K562 (cell line): ENCODE results near the gene USH2A. TPM values are rescaled to one million over a fixed set of nuclear protein-coding genes. Genes with fewer than 3 reads are reported as not detected.

ENCODE experiments used
- ATAC-seq: fragments of 200-7000 bp; cut with Tn5 transposase; 3 replicates; pipeline ENCODE4 v1.9.1; 2020; ENCODE audit warnings: moderate library complexity
- BruUV-seq: library from RNA; stranded (reverse); fragments of 400-500 nt; replicated peaks from 2 replicates; lab custom pipeline; 2021; lab: Mats Ljungman, UMichigan
- CTCF ChIA-PET: fragments of 300-600 bp; formaldehyde crosslinking; extraction: SDS; loops from one replicate; lab custom pipeline; 2021; ENCODE audit warnings: low intra/inter-chr PET ratio; lab: Yijun Ruan, JAX
- POLR2A ChIA-PET: fragments of 300-600, 350-650 bp; sonication (Branson Sonifier 250); formaldehyde crosslinking; extraction: SDS; loops from one replicate; lab custom pipeline; 2021; ENCODE audit warnings: antibody characterized with exemption, inconsistent platforms; lab: Yijun Ruan, JAX
- DNase-seq, 4 experiments: peaks; one replicate each; pipeline versions ENCODE4 v3.0.0 to v3.0.0-alpha.2; 2011 to 2018; ENCODE audit warnings: low spot score in 3 of 4, mixed read lengths in 3 of 4; ENCODE audit errors: extremely low read depth in 1 of 4
- FAIRE-seq: peaks from 2 replicates; lab custom pipeline; 2011; peaks lifted over from hg19 to GRCh38; lab: Jason Lieb, UNC
- H2AFZ ChIP-seq: 2 replicates; pipeline ENCODE4 v1.6.0; 2011; ENCODE audit warnings: low read depth, low read length, control low read depth, inconsistent platforms
- H3K27ac ChIP-seq: fragments of 200-600 bp; 3 replicates; pipeline ENCODE4 v1.8.0; 2011; ENCODE audit warnings: low read depth, mild to moderate bottlenecking, control low read depth, inconsistent platforms, low read length, moderate library complexity, mixed read lengths; ENCODE audit errors: extremely low read depth
- H3K27me3 ChIP-seq, 2 experiments: fragments of 300-600 bp in 1 of 2; 2 replicates in 1 of 2; 3 replicates in 1 of 2; pipeline versions ENCODE4 v1.6.0 to v1.8.0; 2011; ENCODE audit warnings: inconsistent platforms in 2 of 2, low read length in 2 of 2, mild to moderate bottlenecking in 1 of 2, mixed read lengths in 1 of 2, moderate library complexity in 1 of 2; ENCODE audit not compliant: control insufficient read depth in 2 of 2, insufficient read depth in 2 of 2
- H3K36me3 ChIP-seq: fragments of 300-600 bp; 3 replicates; pipeline ENCODE4 v1.8.0; 2011; ENCODE audit warnings: mild to moderate bottlenecking, low read length, inconsistent platforms; ENCODE audit not compliant: control insufficient read depth, insufficient read depth
- H3K4me1 ChIP-seq, 2 experiments: fragments of 200-600 bp in 1 of 2; replicated peaks in 1 of 2; 2 replicates in 1 of 2; 3 replicates in 1 of 2; pipeline versions ENCODE4 v1.5.1 to v1.8.0; 2011; ENCODE audit warnings: inconsistent platforms in 2 of 2, low read length in 2 of 2, mild to moderate bottlenecking in 1 of 2, mixed read lengths in 1 of 2, moderate library complexity in 1 of 2; ENCODE audit not compliant: control insufficient read depth in 2 of 2, insufficient read depth in 2 of 2
- H3K4me2 ChIP-seq: 2 replicates; pipeline ENCODE4 v1.6.1; 2011; ENCODE audit warnings: low read length, control low read depth, inconsistent platforms, mixed read lengths; ENCODE audit not compliant: insufficient read depth
- H3K4me3 ChIP-seq: fragments of 200-600 bp; sonication (generic), shearing (Covaris generic); 2 replicates; pipeline ENCODE4 v1.5.1; 2016; ENCODE audit warnings: control low read depth, inconsistent platforms
- H3K79me2 ChIP-seq: fragments of 200-600 bp; 3 replicates; pipeline ENCODE4 v1.8.0; 2011; ENCODE audit warnings: low read length, inconsistent platforms; ENCODE audit not compliant: control insufficient read depth, insufficient read depth
- H3K9ac ChIP-seq, 2 experiments: 2 replicates each; pipeline versions ENCODE4 v1.6.0 to v1.6.1; 2011; ENCODE audit warnings: low read depth in 2 of 2, low read length in 2 of 2, control low read depth in 1 of 2, inconsistent platforms in 1 of 2, mild to moderate bottlenecking in 1 of 2, mixed read lengths in 1 of 2; ENCODE audit not compliant: insufficient read depth in 1 of 2
- H3K9me1 ChIP-seq: one replicate; pipeline ENCODE4 v1.6.0; 2011; ENCODE audit warnings: inconsistent platforms, mild to moderate bottlenecking, low read length, moderate library complexity; ENCODE audit not compliant: control insufficient read depth, insufficient read depth
- H3K9me3 ChIP-seq: replicated peaks from 2 replicates; pipeline ENCODE4 v1.5.1; 2011; ENCODE audit warnings: low read depth, low read length, inconsistent platforms; ENCODE audit not compliant: control insufficient read depth, insufficient read depth
- H4K20me1 ChIP-seq: replicated peaks from 2 replicates; pipeline ENCODE4 v1.6.1; 2011; ENCODE audit warnings: low read length, inconsistent platforms, mixed read lengths; ENCODE audit not compliant: control insufficient read depth, insufficient read depth
- ATF1 ChIP-seq, 2 experiments: fragments of 450-650 bp in 1 of 2; IDR thresholded peaks; 2 replicates each; pipeline ENCODE4 v1.6.1; 2016; ENCODE audit warnings: missing compliant biosample characterization in 1 of 2, missing genetic modification characterization in 1 of 2
- MED1 ChIP-seq: sonication (generic); formaldehyde crosslinking; IDR thresholded peaks from 2 replicates; pipeline ENCODE4 v1.8.1; 2023; ENCODE audit warnings: missing genetic modification reagents, borderline replicate concordance
- MTA2 ChIP-seq: fragments of 450-650 bp; IDR thresholded peaks from 2 replicates; pipeline ENCODE4 v1.6.1; 2016; ENCODE audit warnings: low read depth
- NRF1 ChIP-seq, 2 experiments: fragments of 450-650 bp; IDR thresholded peaks in 1 of 2; conservative IDR thresholded peaks in 1 of 2; 2 replicates each; pipeline ENCODE4 v1.6.1; 2014; ENCODE audit warnings: mild to moderate bottlenecking in 2 of 2
- SAP30 ChIP-seq: fragments of 200-600 bp; sonication (generic); IDR thresholded peaks from 2 replicates; pipeline ENCODE4 v1.6.1; 2012; ENCODE audit warnings: borderline replicate concordance, low read depth, mild to moderate bottlenecking, moderate library complexity, low read length, control low read depth, inconsistent platforms; ENCODE audit not compliant: insufficient read depth, poor library complexity, severe bottlenecking
- SMARCB1 ChIP-seq: IDR thresholded peaks from 2 replicates; pipeline ENCODE4 v1.6.1; 2011; ENCODE audit warnings: improper control_type of control experiment, low read depth; ENCODE audit not compliant: insufficient read length
- ZBTB17 ChIP-seq: fragments of 450-650 bp; formaldehyde crosslinking; IDR thresholded peaks from 2 replicates; pipeline ENCODE4 v1.4.0; 2020; ENCODE audit warnings: mild to moderate bottlenecking
- ZNF263 ChIP-seq: sonication (generic); formaldehyde crosslinking; IDR thresholded peaks from 2 replicates; pipeline ENCODE4 v1.8.0; 2022; ENCODE audit warnings: mild to moderate bottlenecking, missing genetic modification reagents, borderline replicate concordance
- ZNF436 ChIP-seq: fragments of 250-450, 450-650 bp; sonication (Bioruptor Pico); formaldehyde crosslinking; IDR thresholded peaks from 2 replicates; pipeline ENCODE4 v1.7.0; 2020; ENCODE audit warnings: mild to moderate bottlenecking
- ZNF57 ChIP-seq: fragments of 450-650 bp; formaldehyde crosslinking; IDR thresholded peaks from 2 replicates; pipeline ENCODE4 v1.4.0; 2020; ENCODE audit warnings: mild to moderate bottlenecking, moderate library complexity
- ZNF785 ChIP-seq: fragments of 250-450 bp; sonication (Bioruptor Pico); IDR thresholded peaks from 2 replicates; pipeline ENCODE4 v1.4.0; 2020; ENCODE audit warnings: mild to moderate bottlenecking
- WGBS: fragments of 100-300 bp; shearing (Covaris generic); methylation state at CpG from one replicate; pipeline ENCODE4 v1.1.6; 2016; ENCODE audit warnings: low coverage, mixed read lengths; ENCODE audit not compliant: insufficient coverage; ENCODE audit errors: missing lambda C conversion rate; 5-methylcytosine and 5-hydroxymethylcytosine counted together
- in situ Hi-C: fragments of 300-500 bp; cut with MboI; formaldehyde crosslinking; loops from 4 replicates; pipeline ENCODE4 v1.15.0; 2018; ENCODE audit warnings: inconsistent platforms, mixed read lengths
- intact Hi-C: fragments of 100-400 bp; cut with micrococcal nuclease; formaldehyde crosslinking; loops from 2 replicates; pipeline ENCODE4 v1.14.2; 2022
- polyA plus RNA-seq, 8 experiments: library from polyadenylated mRNA; depleted of rRNA in 4 of 8; stranded (reverse) in 5 of 8; unstranded in 3 of 8; fragments of >200 nt; fragmentation: Nextera tagmentation in 2 of 8; fragmentation: Illumina TruSeq in 1 of 8; extraction: Ambion mirVana in 2 of 8; extraction: Trizol in 1 of 8; gene quantifications; 2 replicates each; pipeline versions ENCODE4 v1.2.1 to v1.2.3, GENCODE V29; 2011 to 2014; ENCODE audit warnings: inconsistent platforms in 1 of 8, missing spikeins in 1 of 8
- total RNA-seq, 7 experiments: library from RNA; depleted of rRNA in 6 of 7; stranded (reverse); fragments of >200 nt in 6 of 7; fragmentation: Illumina TruSeq in 2 of 7; extraction: Trizol in 2 of 7; gene quantifications; 2 replicates each; pipeline versions ENCODE4 v1.2.1 to v1.2.3, GENCODE V29; 2011 to 2021; ENCODE audit warnings: low replicate concordance in 1 of 7
- TF ChIP-seq, protein P1 (sequence below): sonication (generic); formaldehyde crosslinking; IDR thresholded peaks from 2 replicates; pipeline ENCODE4 v1.8.1; 2022; ENCODE audit warnings: missing genetic modification reagents
- TF ChIP-seq, protein P2 (sequence below): fragments of 450-650 bp; IDR thresholded peaks from 2 replicates; pipeline ENCODE4 v1.6.1; 2018; ENCODE audit warnings: mild to moderate bottlenecking, low read depth; ENCODE audit not compliant: partially characterized antibody

USH2A gene
- total and polyA plus RNA-seq, 9 of the 15 experiments (the other 6 are each of a cell fraction or from before 2014, with no cell fraction given) = under 0.01 TPM; not detected in 7

DNA sequence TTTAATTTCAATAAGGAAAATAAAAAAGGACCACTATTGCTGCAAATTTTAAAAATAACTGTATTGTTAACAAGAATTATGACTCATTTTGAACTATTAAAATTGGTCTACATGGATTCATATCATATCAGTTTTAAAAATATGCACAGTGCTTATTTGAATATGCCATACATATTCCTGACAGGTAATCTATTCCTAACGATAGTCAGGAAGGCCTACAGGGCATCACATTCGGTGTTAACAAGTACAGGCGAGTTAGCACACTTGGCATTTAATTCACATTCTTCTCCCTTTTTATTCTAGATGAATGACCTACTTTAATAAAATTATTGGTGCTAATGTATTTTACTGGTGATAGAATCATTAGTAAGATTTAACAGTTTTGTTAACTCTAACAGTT is 174.6 kb downstream of the USH2A start:
- intact Hi-C loops = no loop called here
- H3K4me3 ChIP-seq = no peak overlapping the region
- H3K27ac ChIP-seq = no peak overlapping the region
- no peak for TF ChIP-seq SMARCB1
- TF ChIP-seq NRF1 (conservative IDR thresholded peaks at IDR 0.05 in 1 of 2, IDR thresholded peaks at IDR 0.05 in 1 of 2) = no peak
- TF ChIP-seq ZNF436 (CRISPR knock-in tag) = no peak
- TF ChIP-seq MED1 (CRISPR knock-in tag) = no peak
- TF ChIP-seq, protein P1, sequence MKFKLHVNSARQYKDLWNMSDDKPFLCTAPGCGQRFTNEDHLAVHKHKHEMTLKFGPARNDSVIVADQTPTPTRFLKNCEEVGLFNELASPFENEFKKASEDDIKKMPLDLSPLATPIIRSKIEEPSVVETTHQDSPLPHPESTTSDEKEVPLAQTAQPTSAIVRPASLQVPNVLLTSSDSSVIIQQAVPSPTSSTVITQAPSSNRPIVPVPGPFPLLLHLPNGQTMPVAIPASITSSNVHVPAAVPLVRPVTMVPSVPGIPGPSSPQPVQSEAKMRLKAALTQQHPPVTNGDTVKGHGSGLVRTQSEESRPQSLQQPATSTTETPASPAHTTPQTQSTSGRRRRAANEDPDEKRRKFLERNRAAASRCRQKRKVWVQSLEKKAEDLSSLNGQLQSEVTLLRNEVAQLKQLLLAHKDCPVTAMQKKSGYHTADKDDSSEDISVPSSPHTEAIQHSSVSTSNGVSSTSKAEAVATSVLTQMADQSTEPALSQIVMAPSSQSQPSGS (CRISPR knock-in tag) = no peak
- no peak for TF ChIP-seq ATF1 (CRISPR knock-in tag; IDR thresholded peaks at IDR 0.05)
- TF ChIP-seq ATF1 (tag; IDR thresholded peaks at IDR 0.05) = no peak
- TF ChIP-seq ZNF57 (CRISPR knock-in tag) = no peak
- no peak for TF ChIP-seq ZBTB17 (CRISPR knock-in tag)
- TF ChIP-seq MTA2 = no peak
- no peak for TF ChIP-seq ZNF785 (CRISPR knock-in tag)
- TF ChIP-seq, protein P2, sequence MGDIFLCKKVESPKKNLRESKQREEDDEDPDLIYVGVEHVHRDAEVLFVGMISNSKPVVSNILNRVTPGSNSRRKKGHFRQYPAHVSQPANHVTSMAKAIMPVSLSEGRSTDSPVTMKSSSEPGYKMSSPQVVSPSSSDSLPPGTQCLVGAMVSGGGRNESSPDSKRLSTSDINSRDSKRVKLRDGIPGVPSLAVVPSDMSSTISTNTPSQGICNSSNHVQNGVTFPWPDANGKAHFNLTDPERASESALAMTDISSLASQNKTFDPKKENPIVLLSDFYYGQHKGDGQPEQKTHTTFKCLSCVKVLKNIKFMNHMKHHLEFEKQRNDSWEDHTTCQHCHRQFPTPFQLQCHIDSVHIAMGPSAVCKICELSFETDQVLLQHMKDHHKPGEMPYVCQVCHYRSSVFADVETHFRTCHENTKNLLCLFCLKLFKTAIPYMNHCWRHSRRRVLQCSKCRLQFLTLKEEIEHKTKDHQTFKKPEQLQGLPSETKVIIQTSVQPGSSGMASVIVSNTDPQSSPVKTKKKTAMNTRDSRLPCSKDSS = no peak
- no peak for TF ChIP-seq ZNF263
- TF ChIP-seq SAP30 = no peak
- no peak for DNase-seq
- 0% methylated on average over 3 of the region's 3 CpGs for WGBS
- FAIRE-seq = no peak
- H3K27me3 ChIP-seq = no peaks in the 10 kb centered on the region
- POLR2A ChIA-PET = no interaction called here
- H3K4me2 ChIP-seq = no peak overlapping the region
- H3K9me3 ChIP-seq = peaks cover 6% of the 10 kb centered on the region; the same call in 1 of the 2 replicates
- no peaks in the 10 kb centered on the region for H4K20me1 ChIP-seq
- no peak for ATAC-seq
- H3K79me2 ChIP-seq = no peaks in the 10 kb centered on the region
- H3K4me1 ChIP-seq = no peaks in the 10 kb centered on the region
- no peaks in the 10 kb centered on the region for H3K9me1 ChIP-seq
- CTCF ChIA-PET = no interaction called here
- H3K36me3 ChIP-seq = no peaks in the 10 kb centered on the region
- in situ Hi-C loops = no loop called here
- no TSS peak for BruUV-seq
- no peak overlapping the region for H2AFZ ChIP-seq
- no peak overlapping the region for H3K9ac ChIP-seq
